Calu3 (cell line): ENCODE data around the gene CST5. TPM values are rescaled to one million over a fixed set of nuclear protein-coding genes. Genes with fewer than 3 reads are reported as not detected.

Source experiments
- BruUV-seq: library from RNA; stranded (reverse); fragments of 400-500 nt; replicated peaks from 2 replicates; lab custom pipeline; 2021; lab: Mats Ljungman, UMichigan
- CTCF ChIA-PET: fragments of 300-600 bp; sonication (Branson Sonifier 250); formaldehyde crosslinking; loops from one replicate; lab custom pipeline; 2022; ENCODE audit warnings: antibody characterized with exemption; lab: Charles Lee
- DNase-seq: peaks from one replicate; pipeline ENCODE4 v3.0.0; 2022
- H3K27ac Mint-ChIP-seq: one replicate; pipeline ENCODE4 v1.8.0; 2022; ENCODE audit warnings: mixed read lengths; ENCODE audit not compliant: unreplicated experiment
- H3K27me3 Mint-ChIP-seq: one replicate; pipeline ENCODE4 v1.8.0; 2022; ENCODE audit warnings: mixed read lengths; ENCODE audit not compliant: unreplicated experiment
- H3K36me3 Mint-ChIP-seq: one replicate; pipeline ENCODE4 v1.8.0; 2022; ENCODE audit warnings: mild to moderate bottlenecking, moderate library complexity, mixed read lengths; ENCODE audit not compliant: insufficient read depth, unreplicated experiment
- H3K4me1 Mint-ChIP-seq: one replicate; pipeline ENCODE4 v1.8.0; 2022; ENCODE audit warnings: mild to moderate bottlenecking, low read depth, mixed read lengths; ENCODE audit not compliant: unreplicated experiment
- H3K4me3 Mint-ChIP-seq: one replicate; pipeline ENCODE4 v1.8.0; 2022; ENCODE audit warnings: mild to moderate bottlenecking, low read depth, moderate library complexity, mixed read lengths; ENCODE audit not compliant: unreplicated experiment
- H3K9me3 Mint-ChIP-seq: one replicate; pipeline ENCODE4 v1.8.0; 2022; ENCODE audit warnings: low read depth, mixed read lengths; ENCODE audit not compliant: unreplicated experiment
- intact Hi-C: fragments of 100-400 bp; cut with micrococcal nuclease; formaldehyde crosslinking; loops from one replicate; pipeline ENCODE4 v1.10.0; 2022; ENCODE audit not compliant: unreplicated experiment
- total RNA-seq: library from RNA; stranded (reverse); gene quantifications from 2 replicates; pipeline ENCODE4 v1.2.3, GENCODE V29; 2022
- TF ChIP-seq, protein P1 (sequence below): fragments of 200-600 bp; IDR thresholded peaks from one replicate; pipeline ENCODE4 v1.8.0; 2022; ENCODE audit warnings: antibody characterized with exemption; ENCODE audit not compliant: unreplicated experiment

The CST5 gene
- total RNA-seq, 1 experiment from 2014 or later = not detected

DNA sequence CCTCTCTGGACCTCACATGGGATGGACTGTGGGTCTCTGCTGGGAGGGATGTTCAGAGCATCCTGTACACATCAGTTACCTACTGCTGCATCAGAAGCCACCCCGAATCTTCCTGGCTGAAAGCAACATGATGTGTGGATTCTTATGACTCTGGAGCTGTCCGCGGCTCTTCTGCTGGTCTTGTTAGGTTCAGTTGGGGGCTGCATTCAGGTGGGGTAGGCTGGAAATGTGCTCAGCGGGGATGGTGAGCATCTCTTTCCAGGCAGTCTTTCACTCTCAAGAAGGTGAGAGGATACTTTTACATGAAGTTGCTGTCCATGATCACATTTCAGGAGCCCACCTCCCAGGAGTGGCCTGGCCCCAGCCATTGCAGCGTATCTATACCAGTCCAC is 5.2 kb upstream of the CST5 start:
- DNase-seq = no peak
- H3K4me1 Mint-ChIP-seq = no peaks in the 10 kb centered on the region
- no peak overlapping the region for H3K27ac Mint-ChIP-seq
- TF ChIP-seq, protein P1, sequence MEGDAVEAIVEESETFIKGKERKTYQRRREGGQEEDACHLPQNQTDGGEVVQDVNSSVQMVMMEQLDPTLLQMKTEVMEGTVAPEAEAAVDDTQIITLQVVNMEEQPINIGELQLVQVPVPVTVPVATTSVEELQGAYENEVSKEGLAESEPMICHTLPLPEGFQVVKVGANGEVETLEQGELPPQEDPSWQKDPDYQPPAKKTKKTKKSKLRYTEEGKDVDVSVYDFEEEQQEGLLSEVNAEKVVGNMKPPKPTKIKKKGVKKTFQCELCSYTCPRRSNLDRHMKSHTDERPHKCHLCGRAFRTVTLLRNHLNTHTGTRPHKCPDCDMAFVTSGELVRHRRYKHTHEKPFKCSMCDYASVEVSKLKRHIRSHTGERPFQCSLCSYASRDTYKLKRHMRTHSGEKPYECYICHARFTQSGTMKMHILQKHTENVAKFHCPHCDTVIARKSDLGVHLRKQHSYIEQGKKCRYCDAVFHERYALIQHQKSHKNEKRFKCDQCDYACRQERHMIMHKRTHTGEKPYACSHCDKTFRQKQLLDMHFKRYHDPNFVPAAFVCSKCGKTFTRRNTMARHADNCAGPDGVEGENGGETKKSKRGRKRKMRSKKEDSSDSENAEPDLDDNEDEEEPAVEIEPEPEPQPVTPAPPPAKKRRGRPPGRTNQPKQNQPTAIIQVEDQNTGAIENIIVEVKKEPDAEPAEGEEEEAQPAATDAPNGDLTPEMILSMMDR = no peak
- intact Hi-C loops = no loop called here
- CTCF ChIA-PET = no interaction called here
- H3K36me3 Mint-ChIP-seq = no peaks in the 10 kb centered on the region
- H3K4me3 Mint-ChIP-seq = no peak overlapping the region
- BruUV-seq = no TSS peak
- H3K9me3 Mint-ChIP-seq = no peaks in the 10 kb centered on the region
- no peaks in the 10 kb centered on the region for H3K27me3 Mint-ChIP-seq

DNA sequence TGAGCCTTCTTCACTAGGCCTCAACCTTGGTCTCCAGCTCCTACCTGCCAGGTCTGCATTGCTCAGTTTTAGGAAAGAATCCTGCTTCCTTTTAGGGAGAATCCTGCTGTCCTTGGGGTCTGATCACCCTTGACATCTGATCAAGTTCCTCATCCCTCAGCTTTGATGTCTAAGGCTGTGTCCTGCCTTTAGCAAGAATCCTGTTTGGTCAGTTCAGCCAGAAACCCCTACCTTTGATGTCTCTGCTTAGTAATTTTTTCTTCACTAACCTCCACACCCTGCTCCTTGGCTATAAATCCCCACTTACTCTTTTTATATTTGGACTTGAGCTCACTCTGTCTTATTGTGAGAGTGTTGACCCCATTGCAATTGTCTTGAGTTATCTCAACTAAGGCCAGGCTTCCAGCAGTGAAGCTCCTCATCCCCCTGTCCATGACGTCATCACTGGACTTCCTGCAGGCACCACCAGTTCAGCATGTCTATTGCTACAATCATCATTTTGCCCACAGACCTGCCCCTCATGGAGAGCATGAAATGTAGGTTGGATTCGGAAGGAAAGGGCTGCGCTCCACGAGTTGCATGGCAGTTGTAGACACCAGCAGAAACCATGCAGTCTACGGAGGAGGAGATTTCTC is 4.7 kb upstream of the CST5 start:
- no peak overlapping the region for H3K4me3 Mint-ChIP-seq
- CTCF ChIA-PET = no interaction called here
- no peaks in the 10 kb centered on the region for H3K9me3 Mint-ChIP-seq
- DNase-seq = no peak
- H3K27me3 Mint-ChIP-seq = no peaks in the 10 kb centered on the region
- no peaks in the 10 kb centered on the region for H3K4me1 Mint-ChIP-seq
- H3K36me3 Mint-ChIP-seq = no peaks in the 10 kb centered on the region
- H3K27ac Mint-ChIP-seq = no peak overlapping the region
- intact Hi-C loops = no loop called here
- no TSS peak for BruUV-seq
- TF ChIP-seq, protein P1 = no peak

DNA sequence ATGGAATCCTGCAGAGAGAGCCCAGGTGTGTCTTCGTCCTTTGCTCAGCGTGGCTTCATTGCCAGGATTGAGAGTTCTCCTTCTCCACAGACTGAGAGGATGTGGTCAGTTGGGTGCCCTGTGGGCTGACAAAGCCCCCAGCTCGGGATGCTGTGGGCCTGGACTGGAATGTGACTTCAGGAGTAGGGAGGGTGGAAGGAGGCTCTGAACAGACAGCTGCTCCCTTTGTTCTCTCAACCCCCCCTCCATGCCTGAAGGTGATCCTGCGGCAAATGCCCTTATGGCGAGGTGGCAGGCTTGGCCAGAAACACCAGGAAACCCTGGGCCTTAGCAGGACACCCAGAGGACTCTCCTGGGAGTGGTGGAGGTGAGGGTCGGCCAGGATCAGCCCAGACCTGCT is 1.8 kb upstream of the CST5 start:
- TF ChIP-seq, protein P1 = no peak

DNA sequence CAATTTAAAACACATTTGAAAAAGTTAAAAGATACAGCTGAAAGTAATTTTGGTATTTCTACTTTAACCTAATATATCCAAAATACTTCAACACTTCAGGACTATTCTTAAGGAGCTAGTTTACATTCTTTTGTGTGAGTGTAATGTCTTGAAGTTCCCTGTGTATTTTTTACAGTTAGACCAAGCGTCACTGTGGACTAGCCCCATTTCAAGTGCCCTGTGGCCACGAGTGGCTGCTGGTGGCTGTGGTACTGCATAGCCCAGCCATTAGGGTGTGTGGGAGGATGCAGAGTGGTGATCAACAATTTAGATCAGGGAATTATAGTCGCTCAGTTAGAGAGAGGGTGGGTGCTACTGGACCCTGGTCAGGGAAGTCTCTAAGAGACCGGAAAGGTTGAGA is 869 bp upstream of the CST5 start:
- Mint-ChIP-seq H3K4me1 (no peaks in the 10 kb centered on the region), H3K27me3 (no peaks in the 10 kb centered on the region), H3K27ac (no peak overlapping the region), H3K4me3 (no peak overlapping the region), H3K9me3 (no peaks in the 10 kb centered on the region), H3K36me3 (no peaks in the 10 kb centered on the region)
- intact Hi-C loops = no loop called here
- BruUV-seq = no TSS peak
- CTCF ChIA-PET = interaction anchor here (0.7 kb wide), 1 partner anchor 134 kb away, joined by 5 read pairs; no protein-coding TSS in a partner anchor
- TF ChIP-seq, protein P1 = no peak
- DNase-seq = no peak

More for the DNA sequence above, 1.8 kb upstream of the CST5 start:
- BruUV-seq = no TSS peak
- Mint-ChIP-seq H3K36me3 (no peaks in the 10 kb centered on the region), H3K4me1 (no peaks in the 10 kb centered on the region), H3K4me3 (no peak overlapping the region), H3K9me3 (no peaks in the 10 kb centered on the region), H3K27me3 (no peaks in the 10 kb centered on the region), H3K27ac (no peak overlapping the region)
- CTCF ChIA-PET = no interaction called here
- intact Hi-C loops = no loop called here
- no peak for DNase-seq
